Uterus (tissue), 4 donors: ENCODE data around the gene ZNF208. TPM values are rescaled to one million over a fixed set of nuclear protein-coding genes. Genes with fewer than 3 reads are reported as not detected.
A peak's percentile ranks its signal among the peaks of the same experiment; 100 is the strongest.
"Not testable (repeated sequence)": the region's sequence is repeated elsewhere in the genome, so short reads cannot be mapped to it uniquely, and the experiment has no call there.

Experiments used
- DNase-seq, 2 donors: peaks; one replicate each; pipeline ENCODE4 v3.0.0-alpha.2; 2019 to 2020
- H3K27ac ChIP-seq, 2 donors: fragments of 200-600 bp; sonication (generic); 1 replicate in 1 of 2; 2 replicates in 1 of 2; pipeline ENCODE4 v1.5.1; 2016 to 2018
- H3K27me3 ChIP-seq, 2 donors: fragments of 200-600 bp; sonication (generic); one replicate each; pipeline ENCODE4 v1.5.1; 2018 to 2019; ENCODE audit warnings: control low read depth in 1 of 2
- H3K36me3 ChIP-seq, 2 donors: fragments of 200-600 bp; sonication (generic); one replicate each; pipeline ENCODE4 v1.5.1; 2019; ENCODE audit warnings: control low read depth in 1 of 2
- H3K4me1 ChIP-seq, 2 donors: fragments of 200-600 bp; sonication (generic); one replicate each; pipeline ENCODE4 v1.5.1; 2018 to 2019; ENCODE audit warnings: control low read depth in 1 of 2
- H3K4me3 ChIP-seq, 2 donors: fragments of 200-600 bp; sonication (generic); 1 replicate in 1 of 2; 2 replicates in 1 of 2; pipeline ENCODE4 v1.5.1; 2018 to 2019; ENCODE audit warnings: mild to moderate bottlenecking in 1 of 2
- H3K9me3 ChIP-seq, 2 donors: fragments of 200-600 bp; sonication (generic); one replicate each; pipeline ENCODE4 v1.5.1; 2019; ENCODE audit warnings: control low read depth in 1 of 2
- CTCF ChIP-seq, 4 experiments: fragments of 200-600 bp in 2 of 4; fragments of 450-650 bp in 2 of 4; sonication (generic) in 2 of 4; IDR thresholded peaks; one replicate each; pipeline ENCODE4 v1.5.1; 2016 to 2019; ENCODE audit warnings: antibody characterized with exemption in 4 of 4, mild to moderate bottlenecking in 2 of 4, moderate library complexity in 1 of 4
- POLR2A ChIP-seq, 2 donors: fragments of 450-650 bp; IDR thresholded peaks; one replicate each; pipeline ENCODE4 v1.6.1; 2016; ENCODE audit warnings: antibody characterized with exemption in 2 of 2, mild to moderate bottlenecking in 1 of 2, moderate library complexity in 1 of 2
- intact Hi-C: fragments of 100-400 bp; cut with DNase I; formaldehyde crosslinking; loops from one replicate; pipeline ENCODE4 v1.15.1; 2023; ENCODE audit warnings: low total_unique reads
- total RNA-seq, 4 donors: library from RNA; depleted of rRNA in 3 of 4; stranded (reverse); fragments of >200 nt in 3 of 4; gene quantifications; one replicate each; pipeline versions ENCODE4 v1.1.0 to v1.2.4, GENCODE V29; 2014 to 2023
- donor health status: DM: yes; HTN: yes; CAD: no.

ZNF208 gene
- 10 to 100 TPM in 2 of 4 donors, 1 to 10 TPM in 2; 2.3 to 49.6 (median 13.4) TPM for total RNA-seq

- H3K36me3 ChIP-seq, H3K9me3 ChIP-seq, intact Hi-C loops, H3K4me1 ChIP-seq, H3K27me3 ChIP-seq: not testable (repeated sequence)
- peak; percentile 51 to 58 for DNase-seq
- Histone ChIP-seq H3K27ac (peak within 1 kb of the TSS; percentile 54 to 78), H3K4me3 (peak within 1 kb of the TSS; percentile 32 to 62)
These were observed at the start of gene ZNF208 for GRCh38 chr19:22010437-22011143. Gene ZNF208, minus strand, starts transcription at chr19:22010943. Its CDS starts 149 bp downstream, at chr19:22010794.

GRCh38 chr19:22052644-22053013, 41.9 kb upstream of the ZNF208 start:
- H3K4me1 ChIP-seq, result no peaks in the 10 kb centered on the region
- peak overlapping the region; percentile 60 to 76 for H3K4me3 ChIP-seq
- H3K27me3 ChIP-seq, result no peaks in the 10 kb centered on the region
- peak in 1 of 2 donors; percentile 12 for DNase-seq
- intact Hi-C loops, result no loop called here
- no peaks in the 10 kb centered on the region for H3K36me3 ChIP-seq
- H3K27ac ChIP-seq, result peak overlapping the region in 1 of 2 donors; percentile 68
- TF ChIP-seq CTCF (IDR thresholded peaks at IDR 0.05) (no peak), POLR2A (IDR thresholded peaks at IDR 0.05) (no peak)
- H3K9me3 ChIP-seq, result no peaks in the 10 kb centered on the region

- H3K27ac ChIP-seq, H3K9me3 ChIP-seq, H3K4me3 ChIP-seq, intact Hi-C loops, H3K4me1 ChIP-seq, H3K27me3 ChIP-seq, DNase-seq, H3K36me3 ChIP-seq: not testable (repeated sequence)
These were observed 30.4 kb upstream of the ZNF208 start for GRCh38 chr19:22041151-22041550.

- intact Hi-C loops, result no loop called here
- Histone ChIP-seq H3K27me3 (no peaks in the 10 kb centered on the region), H3K36me3 (no peaks in the 10 kb centered on the region), H3K27ac (no peak overlapping the region), H3K4me3 (no peak overlapping the region), H3K4me1 (no peaks in the 10 kb centered on the region), H3K9me3 (no peaks in the 10 kb centered on the region)
- TF ChIP-seq POLR2A (IDR thresholded peaks at IDR 0.05), result no peak
- TF ChIP-seq CTCF (IDR thresholded peaks at IDR 0.05), result no peak
- DNase-seq, result no peak
These were observed 19.9 kb upstream of the ZNF208 start for GRCh38 chr19:22030680-22031079.

- Histone ChIP-seq H3K36me3 (no peaks in the 10 kb centered on the region), H3K9me3 (no peaks in the 10 kb centered on the region), H3K27me3 (no peaks in the 10 kb centered on the region), H3K4me1 (no peaks in the 10 kb centered on the region), H3K4me3 (no peak overlapping the region), H3K27ac (no peak overlapping the region)
- TF ChIP-seq CTCF (IDR thresholded peaks at IDR 0.05), result no peak
- TF ChIP-seq POLR2A (IDR thresholded peaks at IDR 0.05), result no peak
- no peak for DNase-seq
- intact Hi-C loops, result no loop called here
These were observed 15.9 kb upstream of the ZNF208 start for GRCh38 chr19:22026687-22027086.

GRCh38 chr19:22025539-22025938, 14.8 kb upstream of the ZNF208 start:
- H3K4me1 ChIP-seq, intact Hi-C loops, DNase-seq, H3K27ac ChIP-seq, H3K9me3 ChIP-seq, H3K36me3 ChIP-seq, H3K4me3 ChIP-seq, H3K27me3 ChIP-seq: not testable (repeated sequence)

GRCh38 chr19:21970466-21970865, 40.3 kb downstream of the ZNF208 start:
- TF ChIP-seq POLR2A (IDR thresholded peaks at IDR 0.05) (no peak), CTCF (IDR thresholded peaks at IDR 0.05) (no peak)
- Histone ChIP-seq H3K36me3 (no peaks in the 10 kb centered on the region), H3K9me3 (peaks cover 5 to 65% of the 10 kb centered on the region in 2 donors), H3K4me1 (no peaks in the 10 kb centered on the region), H3K4me3 (no peak overlapping the region), H3K27me3 (no peaks in the 10 kb centered on the region), H3K27ac (no peak overlapping the region)
- DNase-seq, result no peak
- intact Hi-C loops, result no loop called here
